ENCODE results near the gene MFNG. TPM values are rescaled to one million over a fixed set of nuclear protein-coding genes. Genes with fewer than 3 reads are reported as not detected.
A peak's percentile ranks its signal among the peaks of the same experiment; 100 is the strongest.

The MFNG gene
- total and polyA plus RNA-seq, 7 donors = 8.0 to 33.9 (median 10.8) TPM

- Histone ChIP-seq H3K4me3 (no peak overlapping the region), H3K27ac (peak overlapping the region; percentile 6 to 55 (median 42)), H3K4me1 (peaks cover 0 to 11% (median 0%) of the 10 kb centered on the region in 4 donors), H3K27me3 (peaks cover 0 to 33% (median 13%) of the 10 kb centered on the region in 3 donors), H3K36me3 (no peaks in the 10 kb centered on the region), H3K9me3 (no peaks in the 10 kb centered on the region)
- intact Hi-C loops (cut with DNase I) = no loop called here
- no peak for DNase-seq
- TF ChIP-seq, protein P1, sequence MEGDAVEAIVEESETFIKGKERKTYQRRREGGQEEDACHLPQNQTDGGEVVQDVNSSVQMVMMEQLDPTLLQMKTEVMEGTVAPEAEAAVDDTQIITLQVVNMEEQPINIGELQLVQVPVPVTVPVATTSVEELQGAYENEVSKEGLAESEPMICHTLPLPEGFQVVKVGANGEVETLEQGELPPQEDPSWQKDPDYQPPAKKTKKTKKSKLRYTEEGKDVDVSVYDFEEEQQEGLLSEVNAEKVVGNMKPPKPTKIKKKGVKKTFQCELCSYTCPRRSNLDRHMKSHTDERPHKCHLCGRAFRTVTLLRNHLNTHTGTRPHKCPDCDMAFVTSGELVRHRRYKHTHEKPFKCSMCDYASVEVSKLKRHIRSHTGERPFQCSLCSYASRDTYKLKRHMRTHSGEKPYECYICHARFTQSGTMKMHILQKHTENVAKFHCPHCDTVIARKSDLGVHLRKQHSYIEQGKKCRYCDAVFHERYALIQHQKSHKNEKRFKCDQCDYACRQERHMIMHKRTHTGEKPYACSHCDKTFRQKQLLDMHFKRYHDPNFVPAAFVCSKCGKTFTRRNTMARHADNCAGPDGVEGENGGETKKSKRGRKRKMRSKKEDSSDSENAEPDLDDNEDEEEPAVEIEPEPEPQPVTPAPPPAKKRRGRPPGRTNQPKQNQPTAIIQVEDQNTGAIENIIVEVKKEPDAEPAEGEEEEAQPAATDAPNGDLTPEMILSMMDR (IDR thresholded peaks at IDR 0.05) = no peak
- TF ChIP-seq POLR2A (IDR thresholded peaks at IDR 0.05) = no peak
- TF ChIP-seq EP300 (IDR thresholded peaks at IDR 0.05) = no peak
- TF ChIP-seq POLR2AphosphoS5 (IDR thresholded peaks at IDR 0.05) = no peak
- WGBS, 2 donors = 78 to 89% methylated on average over 3 of the region's 3 CpGs
Measured at GRCh38 chr22:37503183-37503683, 17.0 kb upstream of the MFNG start.

DNA sequence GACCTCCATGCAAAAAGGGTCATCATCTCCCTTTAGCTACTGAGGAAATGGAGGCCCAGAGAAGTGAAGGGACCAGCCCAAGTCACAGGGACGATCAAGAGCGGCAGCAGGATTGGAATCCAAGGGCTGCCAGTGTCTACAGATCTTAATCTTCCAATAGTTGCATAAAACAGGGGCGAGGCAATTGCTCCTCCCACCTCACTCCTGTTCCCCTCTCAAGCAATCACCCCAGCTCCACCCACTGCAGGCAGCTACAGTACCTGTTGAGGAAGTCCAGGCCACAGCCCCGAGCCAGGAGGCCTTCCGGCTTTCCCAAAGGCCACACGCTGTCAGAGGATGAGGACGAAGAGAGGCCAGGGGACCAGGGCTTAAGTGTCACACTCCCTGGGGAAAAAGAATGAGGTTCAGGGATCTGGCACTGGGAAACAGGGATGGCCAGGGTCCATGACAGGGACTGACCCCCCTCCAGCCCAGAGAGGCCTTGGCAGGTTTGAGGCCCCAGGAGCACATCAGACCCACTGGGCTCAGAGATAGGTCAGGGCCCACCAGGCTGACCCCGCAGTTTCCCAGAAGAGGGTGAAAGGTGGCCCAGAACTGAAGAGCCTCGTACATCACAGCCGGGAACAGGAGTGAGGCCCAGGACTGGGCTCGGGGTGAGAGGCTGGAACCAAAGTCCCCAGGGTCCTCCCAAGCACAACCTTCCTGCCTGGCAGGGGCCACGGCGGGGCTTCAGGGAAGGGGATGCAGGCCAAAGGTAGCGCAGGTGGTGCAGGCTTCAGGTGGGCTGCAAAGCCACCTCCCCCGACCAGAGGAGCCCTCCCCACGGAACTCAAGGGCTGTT, 16.4 kb upstream of the MFNG start:
- H3K27me3 ChIP-seq = peaks cover 0 to 38% (median 13%) of the 10 kb centered on the region in 3 donors
- 23 to 58% methylated on average over 16 of the region's 16 CpGs for WGBS, 2 donors
- no peak overlapping the region for H3K4me3 ChIP-seq
- TF ChIP-seq, protein P1 (IDR thresholded peaks at IDR 0.05) = no peak
- TF ChIP-seq POLR2A (IDR thresholded peaks at IDR 0.05) = peak in 1 of 2 donors; percentile 40
- peak overlapping the region; percentile 31 to 55 (median 50) for H3K27ac ChIP-seq
- no peak for DNase-seq
- intact Hi-C loops (cut with DNase I) = no loop called here
- no peaks in the 10 kb centered on the region for H3K9me3 ChIP-seq
- H3K4me1 ChIP-seq = peaks cover 0 to 11% (median 0%) of the 10 kb centered on the region in 4 donors
- H3K36me3 ChIP-seq = no peaks in the 10 kb centered on the region

DNA sequence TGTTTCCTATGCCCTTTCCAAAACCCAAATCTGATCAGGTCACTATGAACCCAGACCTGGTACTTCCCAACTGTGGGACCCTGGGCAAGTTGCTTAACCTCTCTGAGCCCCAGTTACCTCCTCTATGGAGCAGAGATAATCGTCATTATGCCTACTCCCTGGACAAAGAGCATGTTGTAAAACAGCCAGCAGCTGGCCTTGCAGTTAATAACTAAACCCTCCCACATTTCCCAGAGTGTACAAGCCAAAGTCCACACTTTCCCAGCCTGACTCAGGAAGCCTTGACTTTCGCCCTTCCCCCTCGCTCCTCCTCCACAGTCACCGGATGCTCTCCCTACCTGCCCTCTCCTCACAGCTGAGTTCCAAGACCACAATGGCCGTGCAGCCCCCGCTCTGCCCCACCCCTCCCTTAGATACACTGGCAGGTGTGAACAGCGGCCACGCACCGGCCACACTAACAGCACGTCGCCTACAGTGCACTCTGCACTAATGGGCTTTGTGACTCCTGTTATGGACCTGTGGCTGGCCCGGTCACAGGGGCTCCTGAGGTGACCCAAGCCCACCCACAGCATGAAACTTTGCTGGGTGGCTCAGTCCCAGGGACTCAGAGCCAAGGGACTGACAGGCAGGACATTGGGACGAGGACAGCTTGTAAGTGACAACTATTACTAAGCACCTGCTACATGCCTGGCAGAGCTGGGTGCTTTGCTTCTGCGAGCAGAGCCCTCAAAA, 15.6 kb upstream of the MFNG start:
- peak in 1 of 4 donors; percentile 26 for TF ChIP-seq POLR2AphosphoS5 (IDR thresholded peaks at IDR 0.05)
- no peak for TF ChIP-seq POLR2A (IDR thresholded peaks at IDR 0.05)
- H3K4me3 ChIP-seq = no peak overlapping the region
- no peak for DNase-seq
- peaks cover 0 to 39% (median 13%) of the 10 kb centered on the region in 3 donors for H3K27me3 ChIP-seq
- peaks cover 0 to 11% (median 0%) of the 10 kb centered on the region in 4 donors for H3K4me1 ChIP-seq
- no peaks in the 10 kb centered on the region for H3K9me3 ChIP-seq
- intact Hi-C loops (cut with DNase I) = no loop called here
- peak overlapping the region; percentile 31 to 55 (median 50) for H3K27ac ChIP-seq
- 11 to 41% methylated on average over 14 of the region's 14 CpGs for WGBS, 2 donors
- no peaks in the 10 kb centered on the region for H3K36me3 ChIP-seq

DNA sequence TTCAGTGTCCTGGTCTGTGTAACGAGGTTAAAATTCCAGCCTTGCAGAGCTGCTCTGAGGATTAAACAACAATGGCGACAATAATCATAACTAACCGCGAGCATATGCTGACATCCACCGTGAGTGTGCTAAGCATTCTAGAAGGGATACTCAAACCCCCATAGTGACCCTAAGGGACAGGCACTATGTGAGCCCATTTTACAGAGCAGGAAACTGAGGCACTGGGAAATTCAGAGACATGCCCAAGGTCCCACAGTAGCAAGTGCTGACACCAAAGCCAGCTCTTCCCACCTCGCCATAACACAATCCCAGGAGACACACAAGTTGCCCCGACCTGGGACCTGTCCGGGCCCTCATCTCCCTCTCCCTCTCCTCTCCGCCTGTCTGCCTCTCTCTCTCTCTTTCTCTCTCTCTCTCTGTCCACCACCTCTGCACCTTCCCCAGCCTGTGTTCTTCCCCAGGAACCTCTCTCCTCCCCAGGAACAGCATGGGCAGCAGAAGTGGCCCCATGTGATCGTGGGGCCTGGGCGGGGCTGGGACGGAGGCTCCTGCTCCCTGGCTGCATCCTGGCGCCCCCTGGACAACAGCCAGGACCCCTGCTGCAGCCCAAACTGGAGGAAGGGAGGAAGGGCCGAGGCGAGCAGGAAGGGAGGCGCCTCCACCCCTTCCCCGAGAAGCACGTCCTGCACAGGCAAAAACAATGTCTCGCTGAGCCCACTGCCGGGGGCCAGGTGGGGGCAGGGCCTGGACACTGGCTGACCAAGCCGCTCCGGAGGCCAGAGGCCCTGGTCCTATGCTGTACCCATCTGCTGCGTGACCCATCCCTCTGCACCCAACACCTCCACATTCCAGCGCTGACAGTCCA, 14.8 kb upstream of the MFNG start:
- intact Hi-C loops (cut with DNase I) = no loop called here
- peaks cover 0 to 47% (median 14%) of the 10 kb centered on the region in 3 donors for H3K27me3 ChIP-seq
- no peak overlapping the region for H3K4me3 ChIP-seq
- peaks cover 0 to 11% (median 0%) of the 10 kb centered on the region in 4 donors for H3K4me1 ChIP-seq
- no peaks in the 10 kb centered on the region for H3K9me3 ChIP-seq
- H3K36me3 ChIP-seq = no peaks in the 10 kb centered on the region
- TF ChIP-seq POLR2AphosphoS5 (IDR thresholded peaks at IDR 0.05) (no peak), EP300 (IDR thresholded peaks at IDR 0.05) (no peak)
- peak overlapping the region in 2 of 4 donors; percentile 36 to 52 for H3K27ac ChIP-seq
- DNase-seq = no peak
- 27 to 59% methylated on average over 24 of the region's 24 CpGs for WGBS, 2 donors

DNA sequence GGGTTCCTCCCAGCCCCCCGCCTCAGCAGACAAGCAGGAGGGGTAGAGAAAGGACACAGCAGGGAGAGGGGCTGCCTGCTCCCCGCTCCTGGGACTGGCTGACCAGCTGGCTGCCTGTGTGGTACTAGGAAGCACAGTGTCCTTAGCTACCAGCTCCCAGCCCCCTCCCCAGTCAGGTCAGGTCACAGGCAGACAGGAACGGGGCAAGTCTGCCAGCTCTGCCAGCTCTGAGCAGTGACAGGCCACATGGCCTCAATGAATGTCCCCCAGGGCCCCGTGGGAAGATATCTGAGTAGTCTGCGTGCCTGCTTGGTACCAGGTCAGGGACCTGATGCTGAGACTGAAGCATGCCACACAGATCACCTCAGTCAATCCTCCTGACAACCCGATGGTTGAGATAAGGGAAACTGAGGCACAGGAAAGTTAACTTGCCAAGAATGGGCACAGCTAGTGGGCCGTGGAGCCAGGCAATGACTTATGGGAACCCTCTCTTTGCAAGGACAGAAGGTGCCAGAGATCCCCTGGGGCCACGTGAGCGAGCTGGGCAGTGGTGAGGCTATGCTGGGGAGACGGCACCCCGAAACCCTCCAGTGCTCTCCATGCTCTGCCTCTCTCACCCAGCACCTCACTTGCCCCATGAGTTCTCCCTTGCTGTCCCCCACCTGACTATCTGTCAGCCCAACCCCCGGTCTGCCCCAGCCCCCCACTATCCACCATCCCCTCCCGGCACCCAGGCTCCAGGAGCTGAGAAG, 13.8 kb upstream of the MFNG start:
- Histone ChIP-seq H3K27me3 (peaks cover 0 to 55% (median 23%) of the 10 kb centered on the region in 3 donors), H3K4me1 (peaks cover 0 to 11% (median 0%) of the 10 kb centered on the region in 4 donors), H3K36me3 (no peaks in the 10 kb centered on the region), H3K9me3 (no peaks in the 10 kb centered on the region), H3K4me3 (no peak overlapping the region), H3K27ac (peak overlapping the region in 1 of 4 donors; percentile 52)
- intact Hi-C loops (cut with DNase I) = no loop called here
- DNase-seq = no peak
- no peak for TF ChIP-seq POLR2AphosphoS5 (IDR thresholded peaks at IDR 0.05)
- TF ChIP-seq, protein P1 (IDR thresholded peaks at IDR 0.05) = no peak
- 79 to 87% methylated on average over 13 of the region's 13 CpGs for WGBS, 2 donors
